ENCODE measurements around the gene NF2. TPM values are rescaled to one million over a fixed set of nuclear protein-coding genes. Genes with fewer than 3 reads are reported as not detected.

Gene NF2
- total RNA-seq, 1 donor from 2014 or later = 38.5 TPM

- Histone ChIP-seq H3K9me3 (replicated peaks) (no peaks in the 10 kb centered on the region), H3K27me3 (ENCODE audit: low read depth) (peaks cover 93% of the 10 kb centered on the region), H3K27ac (replicated peaks) (no peak overlapping the region), H3K4me1 (peaks cover 4% of the 10 kb centered on the region), H3K4me3 (no peak overlapping the region), H3K36me3 (no peaks in the 10 kb centered on the region)
- TF ChIP-seq CTCF (IDR thresholded peaks at IDR 0.05; ENCODE audit: borderline replicate concordance) = no peak
- intact Hi-C loops (cut with micrococcal nuclease) = no loop called here
- DNase-seq = no peak
Observed at GRCh38 chr22:29720811-29721323, 117.4 kb downstream of the NF2 start.

- H3K4me3 ChIP-seq = no peak overlapping the region
- H3K9me3 ChIP-seq (replicated peaks) = no peaks in the 10 kb centered on the region
- TF ChIP-seq CTCF (IDR thresholded peaks at IDR 0.05; ENCODE audit: borderline replicate concordance) = no peak
- no peak for DNase-seq
- peaks cover 4% of the 10 kb centered on the region for H3K4me1 ChIP-seq
- H3K27me3 ChIP-seq (ENCODE audit: low read depth) = peaks cover 95% of the 10 kb centered on the region
- H3K36me3 ChIP-seq = no peaks in the 10 kb centered on the region
- intact Hi-C loops (cut with micrococcal nuclease) = no loop called here
- H3K27ac ChIP-seq (replicated peaks) = no peak overlapping the region
Observed at GRCh38 chr22:29722151-29722550, 118.7 kb downstream of the NF2 start.

- Histone ChIP-seq H3K27me3 (ENCODE audit: low read depth) (peaks cover 90% of the 10 kb centered on the region), H3K36me3 (no peaks in the 10 kb centered on the region), H3K4me1 (peaks cover 4% of the 10 kb centered on the region), H3K4me3 (no peak overlapping the region), H3K9me3 (replicated peaks) (no peaks in the 10 kb centered on the region), H3K27ac (replicated peaks) (no peak overlapping the region)
- no peak for TF ChIP-seq CTCF (IDR thresholded peaks at IDR 0.05; ENCODE audit: borderline replicate concordance)
- DNase-seq = no peak
- intact Hi-C loops (cut with micrococcal nuclease) = no loop called here
Observed at GRCh38 chr22:29722587-29722986, 119.2 kb downstream of the NF2 start.

- Histone ChIP-seq H3K27ac (replicated peaks) (no peak overlapping the region), H3K27me3 (ENCODE audit: low read depth) (peaks cover 79% of the 10 kb centered on the region), H3K4me1 (peaks cover 4% of the 10 kb centered on the region), H3K4me3 (no peak overlapping the region), H3K36me3 (no peaks in the 10 kb centered on the region), H3K9me3 (replicated peaks) (no peaks in the 10 kb centered on the region)
- DNase-seq = no peak
- intact Hi-C loops (cut with micrococcal nuclease) = no loop called here
- TF ChIP-seq CTCF (IDR thresholded peaks at IDR 0.05; ENCODE audit: borderline replicate concordance) = no peak
Observed at GRCh38 chr22:29723766-29724165, 120.3 kb downstream of the NF2 start.

- TF ChIP-seq CTCF (IDR thresholded peaks at IDR 0.05; ENCODE audit: borderline replicate concordance) = no peak
- no peak for DNase-seq
- H3K36me3 ChIP-seq = no peaks in the 10 kb centered on the region
Observed at GRCh38 chr22:29724843-29725242, 121.4 kb downstream of the NF2 start.

More at GRCh38 chr22:29724843-29725242, 121.4 kb downstream of the NF2 start:
- no peak overlapping the region for H3K4me3 ChIP-seq
- intact Hi-C loops (cut with micrococcal nuclease) = no loop called here
- peaks cover 4% of the 10 kb centered on the region for H3K4me1 ChIP-seq
- H3K27me3 ChIP-seq (ENCODE audit: low read depth) = peaks cover 68% of the 10 kb centered on the region
- H3K27ac ChIP-seq (replicated peaks) = no peak overlapping the region
- no peaks in the 10 kb centered on the region for H3K9me3 ChIP-seq (replicated peaks)

Data from left ventricle myocardium inferior (tissue), 1 donor.